K562 (cell line): Measurements from ENCODE around the gene ABCA1. TPM values are rescaled to one million over a fixed set of nuclear protein-coding genes. Genes with fewer than 3 reads are reported as not detected.

Experiments used
- BMI1 ChIP-seq: fragments of 150-350 bp; IDR thresholded peaks from 2 replicates; pipeline ENCODE4 v1.6.1; 2014; ENCODE audit warnings: low read length
- CEBPZ ChIP-seq: fragments of 150-350 bp; IDR thresholded peaks from 2 replicates; pipeline ENCODE4 v1.6.1; 2014; ENCODE audit warnings: low read depth, mild to moderate bottlenecking, low read length, borderline replicate concordance
- CREB5 ChIP-seq: fragments of 250-450 bp; sonication (Bioruptor Pico); IDR thresholded peaks from 2 replicates; pipeline ENCODE4 v1.5.0; 2020; ENCODE audit warnings: mild to moderate bottlenecking
- DDX20 ChIP-seq: fragments of 450-650 bp; IDR thresholded peaks from 2 replicates; pipeline ENCODE4 v1.6.1; 2016; ENCODE audit warnings: missing genetic modification characterization, low read depth, mild to moderate bottlenecking, missing compliant biosample characterization, moderate library complexity
- DMBX1 ChIP-seq: fragments of 250-450 bp; sonication (Bioruptor Pico); IDR thresholded peaks from 2 replicates; pipeline ENCODE4 v1.8.0; 2022; ENCODE audit warnings: inconsistent platforms, mild to moderate bottlenecking, moderate library complexity, borderline replicate concordance
- FOS ChIP-seq: IDR thresholded peaks from 3 replicates; pipeline ENCODE4 v1.6.1; 2011; ENCODE audit not compliant: insufficient read length; ENCODE audit errors: extremely low read depth
- FOXK1 ChIP-seq: sonication (generic); formaldehyde crosslinking; IDR thresholded peaks from 2 replicates; pipeline ENCODE4 v1.8.0; 2022; ENCODE audit warnings: missing genetic modification reagents, mild to moderate bottlenecking, borderline replicate concordance
- IFI16 ChIP-seq: fragments of 250-450 bp; sonication (Bioruptor Pico); IDR thresholded peaks from 2 replicates; pipeline ENCODE4 v2.1.2; 2022; ENCODE audit warnings: mild to moderate bottlenecking, inconsistent platforms
- NCOR1 ChIP-seq: fragments of 450-650 bp; IDR thresholded peaks from 2 replicates; pipeline ENCODE4 v1.6.1; 2016; ENCODE audit warnings: mild to moderate bottlenecking, moderate library complexity
- NR2C2 ChIP-seq, 2 experiments: fragments of 200-800 bp in 1 of 2; sonication (Bioruptor generic) in 1 of 2; sonication (generic) in 1 of 2; formaldehyde crosslinking in 1 of 2; IDR thresholded peaks; 2 replicates each; pipeline versions ENCODE4 v1.6.1 to v1.8.0; 2016 to 2022; ENCODE audit warnings: mild to moderate bottlenecking in 1 of 2, missing compliant biosample characterization in 1 of 2, missing genetic modification characterization in 1 of 2, missing genetic modification reagents in 1 of 2
- PHF8 ChIP-seq: fragments of 200-600 bp; sonication (generic); IDR thresholded peaks from 2 replicates; pipeline ENCODE4 v1.6.1; 2012; ENCODE audit warnings: mixed run types, mild to moderate bottlenecking, inconsistent platforms, low read length, moderate library complexity, borderline replicate concordance
- POLR2A ChIP-seq: fragments of 450-650 bp; conservative IDR thresholded peaks from 2 replicates; pipeline ENCODE4 v1.6.1; 2016
- PTBP1 ChIP-seq: fragments of 200-400 bp; formaldehyde crosslinking; IDR thresholded peaks from 2 replicates; pipeline ENCODE4 v1.6.1; 2017; ENCODE audit warnings: low read depth, low read length
- TAF9B ChIP-seq: fragments of 450-650 bp; IDR thresholded peaks from 2 replicates; pipeline ENCODE4 v1.6.1; 2018; ENCODE audit warnings: mild to moderate bottlenecking; ENCODE audit not compliant: partially characterized antibody
- TRIM28 ChIP-seq: fragments of 450-650 bp; IDR thresholded peaks from 2 replicates; pipeline ENCODE4 v1.6.1; 2017
- ZNF165 ChIP-seq: fragments of 250-450 bp; sonication (Bioruptor Pico); IDR thresholded peaks from 2 replicates; pipeline ENCODE4 v1.4.0; 2020; ENCODE audit warnings: borderline replicate concordance
- polyA plus RNA-seq, 8 experiments: library from polyadenylated mRNA; depleted of rRNA in 4 of 8; stranded (reverse) in 5 of 8; unstranded in 3 of 8; fragments of >200 nt; fragmentation: Nextera tagmentation in 2 of 8; fragmentation: Illumina TruSeq in 1 of 8; extraction: Ambion mirVana in 2 of 8; extraction: Trizol in 1 of 8; gene quantifications; 2 replicates each; pipeline versions ENCODE4 v1.2.1 to v1.2.3, GENCODE V29; 2011 to 2014; ENCODE audit warnings: inconsistent platforms in 1 of 8, missing spikeins in 1 of 8
- total RNA-seq, 7 experiments: library from RNA; depleted of rRNA in 6 of 7; stranded (reverse); fragments of >200 nt in 6 of 7; fragmentation: Illumina TruSeq in 2 of 7; extraction: Trizol in 2 of 7; gene quantifications; 2 replicates each; pipeline versions ENCODE4 v1.2.1 to v1.2.3, GENCODE V29; 2011 to 2021; ENCODE audit warnings: low replicate concordance in 1 of 7
- TF ChIP-seq, protein P1 (sequence below): fragments of 450-650 bp; formaldehyde crosslinking; IDR thresholded peaks from 2 replicates; pipeline ENCODE4 v1.4.0; 2022; ENCODE audit warnings: missing genetic modification characterization
- TF ChIP-seq, protein P2 (sequence below), 2 experiments: IDR thresholded peaks; 2 replicates each; pipeline ENCODE4 v1.6.1; 2011; ENCODE audit warnings: borderline replicate concordance in 1 of 2, control low read depth in 1 of 2, low read depth in 1 of 2, low read length in 1 of 2, mild to moderate bottlenecking in 1 of 2, mixed read lengths in 1 of 2, moderate library complexity in 1 of 2; ENCODE audit not compliant: insufficient read depth in 1 of 2, insufficient read length in 1 of 2, poor library complexity in 1 of 2, severe bottlenecking in 1 of 2; ENCODE audit errors: extremely low read depth in 1 of 2
- TF ChIP-seq, protein P3 (sequence below): sonication (generic); formaldehyde crosslinking; IDR thresholded peaks from 2 replicates; pipeline ENCODE4 v1.8.0; 2022; ENCODE audit warnings: missing genetic modification reagents, mild to moderate bottlenecking, moderate library complexity, borderline replicate concordance

ABCA1 gene
- total and polyA plus RNA-seq, 9 of the 15 experiments (the other 6 are each of a cell fraction or from before 2014, with no cell fraction given) = under 0.01 to 0.18 (median 0.02) TPM; not detected in 5

DNA sequence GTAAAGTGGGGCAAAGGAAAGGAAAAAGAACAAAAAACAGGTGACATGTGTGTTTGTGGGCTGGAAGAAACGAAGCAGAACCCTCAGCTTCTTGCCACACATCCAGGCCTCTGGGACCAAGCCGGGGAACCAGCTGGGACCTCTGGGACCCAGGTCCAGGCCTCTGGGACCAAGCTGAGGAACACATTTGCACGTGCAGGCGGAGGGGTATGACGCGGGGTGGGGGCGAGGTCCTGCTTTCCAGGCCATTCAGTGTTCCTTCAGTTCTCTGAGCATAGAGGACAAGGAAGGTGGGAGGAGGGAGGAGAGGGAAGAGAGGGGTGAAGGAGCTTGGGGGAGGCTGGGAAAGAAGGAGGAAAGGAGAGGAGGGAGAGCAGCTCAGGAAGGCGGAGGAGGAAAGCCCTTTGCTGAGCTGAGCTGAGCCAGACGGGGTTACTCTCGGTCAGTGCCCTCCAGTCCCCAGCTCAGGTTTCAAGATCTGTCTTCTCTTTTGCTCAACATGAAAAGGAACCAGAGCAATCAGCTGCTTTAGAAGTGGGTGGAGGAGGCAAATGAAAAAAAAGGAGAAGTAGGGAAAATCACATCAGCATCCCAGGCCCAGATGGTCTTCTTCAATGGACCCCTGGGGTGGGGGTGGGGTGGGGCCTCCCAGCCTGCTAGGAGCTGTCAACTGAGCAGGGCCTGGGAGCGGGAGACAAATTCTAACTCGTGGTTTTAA lies 59.1 kb downstream of the ABCA1 start (continued):
- TF ChIP-seq ZNF165 = no peak
- TF ChIP-seq, protein P1, sequence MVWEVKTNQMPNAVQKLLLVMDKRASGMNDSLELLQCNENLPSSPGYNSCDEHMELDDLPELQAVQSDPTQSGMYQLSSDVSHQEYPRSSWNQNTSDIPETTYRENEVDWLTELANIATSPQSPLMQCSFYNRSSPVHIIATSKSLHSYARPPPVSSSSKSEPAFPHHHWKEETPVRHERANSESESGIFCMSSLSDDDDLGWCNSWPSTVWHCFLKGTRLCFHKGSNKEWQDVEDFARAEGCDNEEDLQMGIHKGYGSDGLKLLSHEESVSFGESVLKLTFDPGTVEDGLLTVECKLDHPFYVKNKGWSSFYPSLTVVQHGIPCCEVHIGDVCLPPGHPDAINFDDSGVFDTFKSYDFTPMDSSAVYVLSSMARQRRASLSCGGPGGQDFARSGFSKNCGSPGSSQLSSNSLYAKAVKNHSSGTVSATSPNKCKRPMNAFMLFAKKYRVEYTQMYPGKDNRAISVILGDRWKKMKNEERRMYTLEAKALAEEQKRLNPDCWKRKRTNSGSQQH = no peak
- TF ChIP-seq BMI1 = no peak
- TF ChIP-seq NCOR1 = peak; percentile 42; the same call in 1 of the 2 replicates
- no peak for TF ChIP-seq FOS
- no peak for TF ChIP-seq TRIM28
- no peak for TF ChIP-seq TAF9B
- TF ChIP-seq, protein P2, sequence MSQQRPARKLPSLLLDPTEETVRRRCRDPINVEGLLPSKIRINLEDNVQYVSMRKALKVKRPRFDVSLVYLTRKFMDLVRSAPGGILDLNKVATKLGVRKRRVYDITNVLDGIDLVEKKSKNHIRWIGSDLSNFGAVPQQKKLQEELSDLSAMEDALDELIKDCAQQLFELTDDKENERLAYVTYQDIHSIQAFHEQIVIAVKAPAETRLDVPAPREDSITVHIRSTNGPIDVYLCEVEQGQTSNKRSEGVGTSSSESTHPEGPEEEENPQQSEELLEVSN (IDR thresholded peaks at IDR 0.05; ENCODE audit: borderline replicate concordance in 1 of 2, extremely low read depth in 1 of 2, insufficient read depth in 1 of 2, insufficient read length in 1 of 2, low read depth in 1 of 2, low read length in 1 of 2, poor library complexity in 1 of 2, severe bottlenecking in 1 of 2) = no peak
- no peak for TF ChIP-seq CREB5 (CRISPR knock-in tag)
- no peak for TF ChIP-seq DMBX1
- no peak for TF ChIP-seq PTBP1
- TF ChIP-seq FOXK1 (CRISPR knock-in tag) = no peak
- TF ChIP-seq, protein P3, sequence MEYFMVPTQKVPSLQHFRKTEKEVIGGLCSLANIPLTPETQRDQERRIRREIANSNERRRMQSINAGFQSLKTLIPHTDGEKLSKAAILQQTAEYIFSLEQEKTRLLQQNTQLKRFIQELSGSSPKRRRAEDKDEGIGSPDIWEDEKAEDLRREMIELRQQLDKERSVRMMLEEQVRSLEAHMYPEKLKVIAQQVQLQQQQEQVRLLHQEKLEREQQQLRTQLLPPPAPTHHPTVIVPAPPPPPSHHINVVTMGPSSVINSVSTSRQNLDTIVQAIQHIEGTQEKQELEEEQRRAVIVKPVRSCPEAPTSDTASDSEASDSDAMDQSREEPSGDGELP (CRISPR knock-in tag) = peak; percentile 73
- TF ChIP-seq IFI16 (CRISPR knock-in tag) = no peak
- TF ChIP-seq NR2C2 (CRISPR knock-in tag; IDR thresholded peaks at IDR 0.05) = no peak
- TF ChIP-seq NR2C2 (tag; IDR thresholded peaks at IDR 0.05) = peak; percentile 27; the same call in 1 of the 2 replicates
- no peak for TF ChIP-seq POLR2A
- TF ChIP-seq CEBPZ = no peak
- no peak for TF ChIP-seq PHF8
- TF ChIP-seq DDX20 = no peak
